ENCODE data around the gene LBHD2.

Gene LBHD2

GRCh38 chr14:103134919-103135318 is 50.9 kb downstream of the LBHD2 start:
- no peak for DNase-seq

GRCh38 chr14:103135333-103136260 is 51.6 kb downstream of the LBHD2 start:
- DNase-seq = no peak

GRCh38 chr14:103136388-103137271 is 52.6 kb downstream of the LBHD2 start:
- DNase-seq = no peak

- no peak for DNase-seq
These were observed 53.8 kb downstream of the LBHD2 start for GRCh38 chr14:103137689-103138300.

GRCh38 chr14:103138301-103139131 is 54.5 kb downstream of the LBHD2 start:
- DNase-seq = no peak

- DNase-seq = no peak
These were observed 55.4 kb downstream of the LBHD2 start for GRCh38 chr14:103139132-103140025.
